Aorta (tissue), 5 donors: ENCODE results near the gene MYO9B. TPM values are rescaled to one million over a fixed set of nuclear protein-coding genes. Genes with fewer than 3 reads are reported as not detected.

ENCODE experiments used
- ATAC-seq: fragments of 200-7000 bp; cut with Tn5 transposase; one replicate; pipeline ENCODE4 v1.9.1; 2022; ENCODE audit warnings: moderate library complexity; ENCODE audit not compliant: low FRiP score
- DNase-seq, 2 donors: peaks; one replicate each; pipeline ENCODE4 v3.0.0-alpha.2; 2020
- H3K27ac ChIP-seq, 2 donors: one replicate each; pipeline ENCODE4 v1.5.1; 2013; ENCODE audit warnings: low read length in 2 of 2, mild to moderate bottlenecking in 2 of 2, moderate library complexity in 2 of 2, control low read depth in 1 of 2, inconsistent platforms in 1 of 2, low read depth in 1 of 2
- H3K27me3 ChIP-seq, 2 donors: one replicate each; pipeline ENCODE4 v1.6.1; 2013; ENCODE audit warnings: control low read depth in 1 of 2, low read length in 1 of 2, mild to moderate bottlenecking in 1 of 2, moderate library complexity in 1 of 2; ENCODE audit not compliant: insufficient read depth in 2 of 2, control insufficient read depth in 1 of 2
- H3K36me3 ChIP-seq, 2 donors: one replicate each; pipeline ENCODE4 v1.6.1; 2013; ENCODE audit warnings: control low read depth in 1 of 2, low read length in 1 of 2, mild to moderate bottlenecking in 1 of 2; ENCODE audit not compliant: insufficient read depth in 2 of 2, control insufficient read depth in 1 of 2
- H3K4me1 ChIP-seq, 2 donors: one replicate each; pipeline ENCODE4 v1.6.1; 2013; ENCODE audit warnings: low read length in 2 of 2, control low read depth in 1 of 2, mild to moderate bottlenecking in 1 of 2, moderate library complexity in 1 of 2; ENCODE audit not compliant: insufficient read depth in 2 of 2, control insufficient read depth in 1 of 2
- H3K4me3 ChIP-seq, 2 donors: one replicate each; pipeline ENCODE4 v1.5.1; 2013; ENCODE audit warnings: low read length in 2 of 2, control low read depth in 1 of 2, mild to moderate bottlenecking in 1 of 2
- H3K9me3 ChIP-seq: one replicate; pipeline ENCODE4 v1.6.1; 2013; ENCODE audit warnings: mild to moderate bottlenecking, low read length; ENCODE audit not compliant: control insufficient read depth
- WGBS, 2 donors: extraction: QIAGEN DNeasy Blood & Tissue Kit; methylation state at CpG; one replicate each; pipeline ENCODE4 v1.1.7; 2013; 5-methylcytosine and 5-hydroxymethylcytosine counted together
- intact Hi-C, 2 donors: fragments of 100-400 bp; cut with DNase I; formaldehyde crosslinking; loops; one replicate each; pipeline versions ENCODE4 v1.14.2 to v1.15.0; 2022
- polyA plus RNA-seq, 2 donors: library from polyadenylated mRNA; stranded (reverse); fragments of 200-250 nt; gene quantifications; one replicate each; pipeline ENCODE4 v1.2.3, GENCODE V29; 2013
- total RNA-seq, 2 donors: library from RNA; stranded (reverse); fragmentation: NEBNext Ultra II Directional; extraction: Animal tissue kit (Norgen Biotek cat#: 25700); gene quantifications; one replicate each; pipeline ENCODE4 v1.2.1, GENCODE V29; 2021
- donor health status: healthy with polysubstance abuse.
- donor health status: Bipolar disorder and iron deficiency.
- donor health status: DM: no; HTN: no; CAD: no.
- donor health status: DM: no; HTN: no; CAD: no.
- donor health status: DM: yes; HTN: yes; CAD: no.

The MYO9B gene
- total and polyA plus RNA-seq, 4 donors: 34.3 to 183 (median 171) TPM

DNA sequence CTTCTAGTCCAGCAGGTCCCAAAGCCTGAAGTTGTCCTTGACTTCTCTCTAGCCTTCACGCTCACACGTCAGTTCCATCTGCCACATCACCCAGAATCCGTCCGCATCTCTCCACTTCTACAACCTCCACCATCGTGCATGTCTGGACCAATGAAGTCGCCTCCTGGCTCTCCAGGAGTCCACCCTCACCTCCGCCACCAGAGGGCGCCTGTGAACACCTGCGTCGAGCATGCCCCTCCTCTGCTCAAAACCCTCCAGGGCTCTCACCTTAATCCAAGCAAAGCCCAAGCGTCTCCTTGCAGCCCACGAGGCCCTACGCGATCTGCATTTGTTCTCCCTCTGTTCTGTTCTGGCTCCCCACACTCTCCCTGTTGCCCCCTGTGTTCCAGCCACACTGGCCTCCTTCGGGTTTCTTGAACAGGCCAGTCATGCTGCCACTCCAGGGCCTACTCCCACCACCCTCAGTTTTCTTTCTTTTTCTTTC is 185.3 kb downstream of the MYO9B start:
- intact Hi-C loops: no loop called here

GRCh38 chr19:17262557-17262956 is 187.0 kb downstream of the MYO9B start:
- ATAC-seq: no peak

More for the DNA sequence above, 185.3 kb downstream of the MYO9B start:
- Histone ChIP-seq H3K27me3 (no peaks in the 10 kb centered on the region), H3K4me1 (no peaks in the 10 kb centered on the region), H3K9me3 (peaks cover 3% of the 10 kb centered on the region), H3K4me3 (no peak overlapping the region), H3K36me3 (no peaks in the 10 kb centered on the region), H3K27ac (no peak overlapping the region)
- DNase-seq: peak; percentile 88 to 94
- WGBS, 2 donors: 21 to 25% methylated on average over 15 of the region's 15 CpGs
- ATAC-seq: peak; percentile 87

More at GRCh38 chr19:17262557-17262956, 187.0 kb downstream of the MYO9B start:
- H3K36me3 ChIP-seq: no peaks in the 10 kb centered on the region
- 22 to 29% methylated on average over 14 to 16 of the region's 16 CpGs for WGBS, 2 donors
- no peak for DNase-seq
- H3K27me3 ChIP-seq: no peaks in the 10 kb centered on the region
- H3K4me3 ChIP-seq: no peak overlapping the region
- intact Hi-C loops: no loop called here
- no peaks in the 10 kb centered on the region for H3K4me1 ChIP-seq
- peaks cover 3% of the 10 kb centered on the region for H3K9me3 ChIP-seq
- no peak overlapping the region for H3K27ac ChIP-seq

Other genes with a start within 250 kb of the MYO9B start
- 10 to 100 TPM; 61.1 to 82.7 TPM for gene SIN3B, start 246.4 kb upstream of the MYO9B start, total RNA-seq
- 10 to 100 TPM in 1 of 2 donors, 1 to 10 TPM in 1; 7.1 to 52.2 TPM for gene SIN3B, start 246.4 kb upstream of the MYO9B start, polyA plus RNA-seq
- 1 to 10 TPM in 1 of 2 donors, under 1 TPM in 1; 0.78 to 9.9 TPM for gene F2RL3, start 186.8 kb upstream of the MYO9B start, total RNA-seq
- under 1 TPM; 0.13 TPM for gene F2RL3, start 186.8 kb upstream of the MYO9B start, polyA plus RNA-seq
- 1 to 10 TPM; 2.6 to 5.4 TPM for gene CPAMD8, start 49.0 kb upstream of the MYO9B start, total RNA-seq
- 10 to 100 TPM in 1 of 2 donors, 1 to 10 TPM in 1; 1.9 to 11.9 TPM for gene CPAMD8, start 49.0 kb upstream of the MYO9B start, polyA plus RNA-seq
- 1 to 10 TPM; 5.8 to 7.2 TPM for gene HAUS8, start 325 bp upstream of the MYO9B start, total RNA-seq
- 10 to 100 TPM in 1 of 2 donors, 1 to 10 TPM in 1; 4.5 to 15.1 TPM for gene HAUS8, start 325 bp upstream of the MYO9B start, polyA plus RNA-seq
- 10 to 100 TPM; 18.7 to 24.0 TPM for gene USE1, start 139.6 kb downstream of the MYO9B start, total RNA-seq
- gene USE1, start 139.6 kb downstream of the MYO9B start, polyA plus RNA-seq: 10 to 100 TPM; 47.3 to 75.2 TPM
- 10 to 100 TPM; 10.2 to 23.0 TPM for gene OCEL1, start 150.4 kb downstream of the MYO9B start, total RNA-seq
- 10 to 100 TPM; 26.1 to 26.2 TPM for gene OCEL1, start 150.4 kb downstream of the MYO9B start, polyA plus RNA-seq
- gene NR2F6, start 170.1 kb downstream of the MYO9B start, total RNA-seq: 10 to 100 TPM; 23.1 to 27.7 TPM
- 10 to 100 TPM; 10.4 to 19.9 TPM for gene NR2F6, start 170.1 kb downstream of the MYO9B start, polyA plus RNA-seq
- 10 to 100 TPM in 1 of 2 donors, 1 to 10 TPM in 1; 4.6 to 12.8 TPM for gene USHBP1, start 189.0 kb downstream of the MYO9B start, total RNA-seq
- gene USHBP1, start 189.0 kb downstream of the MYO9B start, polyA plus RNA-seq: under 1 TPM; 0.13 to 0.61 TPM
- gene BABAM1, start 191.7 kb downstream of the MYO9B start, total RNA-seq: 10 to 100 TPM; 55.8 to 63.2 TPM
- gene BABAM1, start 191.7 kb downstream of the MYO9B start, polyA plus RNA-seq: 100 to 1,000 TPM in 1 of 2 donors, 10 to 100 TPM in 1; 83.6 to 102 TPM
- 1 to 10 TPM in 1 of 2 donors, under 1 TPM in 1; 0.71 to 1.0 TPM for gene ANKLE1, start 206.1 kb downstream of the MYO9B start, total RNA-seq
- gene ANKLE1, start 206.1 kb downstream of the MYO9B start, polyA plus RNA-seq: under 1 TPM in 1 of 2 donors, not detected in 1; 0.95 TPM
- 10 to 100 TPM in 1 of 2 donors, 1 to 10 TPM in 1; 9.8 to 10.8 TPM for gene ABHD8, start 227.6 kb downstream of the MYO9B start, total RNA-seq
- gene ABHD8, start 227.6 kb downstream of the MYO9B start, polyA plus RNA-seq: 10 to 100 TPM; 10.8 to 11.6 TPM
- gene MRPL34, start 230.1 kb downstream of the MYO9B start, total RNA-seq: 10 to 100 TPM; 41.9 to 53.9 TPM
- 100 to 1,000 TPM; 134 to 177 TPM for gene MRPL34, start 230.1 kb downstream of the MYO9B start, polyA plus RNA-seq
- gene DDA1, start 233.8 kb downstream of the MYO9B start, total RNA-seq: 10 to 100 TPM; 21.4 to 33.2 TPM
- 10 to 100 TPM; 24.2 to 71.0 TPM for gene DDA1, start 233.8 kb downstream of the MYO9B start, polyA plus RNA-seq